CD4-positive, alpha-beta T cell (primary cell): Measurements from ENCODE around the gene CAMKK2. TPM values are rescaled to one million over a fixed set of nuclear protein-coding genes. Genes with fewer than 3 reads are reported as not detected.
A peak's percentile ranks its signal among the peaks of the same experiment; 100 is the strongest.
"Not testable (repeated sequence)": the region's sequence is repeated elsewhere in the genome, so short reads cannot be mapped to it uniquely, and the experiment has no call there.

Source experiments
- ATAC-seq: fragments of 200-7000 bp; cut with Tn5 transposase; one replicate; pipeline ENCODE4 v1.10.0; 2022; ENCODE audit warnings: mild to moderate bottlenecking; ENCODE audit not compliant: poor library complexity
- CTCF ChIA-PET: fragments of 350-600 bp; sonication (Branson Sonifier 250); formaldehyde crosslinking; loops from one replicate; lab custom pipeline; 2021; ENCODE audit warnings: antibody characterized with exemption, inconsistent platforms; lab: Charles Lee
- POLR2A ChIA-PET: fragments of 350-600 bp; sonication (Branson Sonifier 250); formaldehyde crosslinking; loops from one replicate; lab custom pipeline; 2021; ENCODE audit warnings: antibody characterized with exemption, inconsistent platforms; lab: Charles Lee
- DNase-seq, 14 experiments: peaks; one replicate each; pipeline ENCODE4 v3.0.0-alpha.2; 2013 to 2020; ENCODE audit warnings: mixed read lengths in 2 of 14
- H3K27ac ChIP-seq, 2 donors: one replicate each; pipeline versions ENCODE4 v1.5.1 to v1.7.0; 2013; ENCODE audit warnings: low read length in 2 of 2, low read depth in 1 of 2, mild to moderate bottlenecking in 1 of 2
- H3K27me3 ChIP-seq, 2 experiments: 1 replicate in 1 of 2; 2 replicates in 1 of 2; pipeline versions ENCODE4 v1.6.1 to v1.7.0; 2013; ENCODE audit warnings: low read length in 2 of 2, control low read depth in 1 of 2, mild to moderate bottlenecking in 1 of 2, moderate library complexity in 1 of 2; ENCODE audit not compliant: insufficient read depth in 2 of 2, control insufficient read depth in 1 of 2
- H3K36me3 ChIP-seq: one replicate; pipeline ENCODE4 v1.6.1; 2013; ENCODE audit warnings: low read length, control low read depth; ENCODE audit not compliant: insufficient read depth
- H3K4me1 ChIP-seq: one replicate; pipeline ENCODE4 v1.6.1; 2013; ENCODE audit warnings: low read length, control low read depth; ENCODE audit not compliant: insufficient read depth
- H3K4me3 ChIP-seq: one replicate; pipeline ENCODE4 v1.5.1; 2013; ENCODE audit warnings: mild to moderate bottlenecking, low read length, moderate library complexity
- H3K9me3 ChIP-seq, 2 experiments: 1 replicate in 1 of 2; 2 replicates in 1 of 2; pipeline versions ENCODE4 v1.6.1 to v1.7.0; 2013; ENCODE audit warnings: low read length in 2 of 2, mild to moderate bottlenecking in 2 of 2, control low read depth in 1 of 2, moderate library complexity in 1 of 2; ENCODE audit not compliant: control insufficient read depth in 1 of 2, insufficient read depth in 1 of 2
- H3K27ac Mint-ChIP-seq: one replicate; pipeline ENCODE4 v1.8.0; 2020; ENCODE audit warnings: mixed read lengths
- H3K27me3 Mint-ChIP-seq: one replicate; pipeline ENCODE4 v1.8.0; 2021; ENCODE audit warnings: mixed read lengths
- H3K36me3 Mint-ChIP-seq: one replicate; pipeline ENCODE4 v1.8.0; 2021; ENCODE audit warnings: low read depth, mixed read lengths
- H3K4me1 Mint-ChIP-seq: one replicate; pipeline ENCODE4 v1.8.0; 2021; ENCODE audit warnings: low read depth, mixed read lengths
- H3K4me3 Mint-ChIP-seq: one replicate; pipeline ENCODE4 v1.8.0; 2020; ENCODE audit warnings: mild to moderate bottlenecking, mixed read lengths
- H3K9me3 Mint-ChIP-seq: one replicate; pipeline ENCODE4 v1.8.0; 2020; ENCODE audit warnings: mixed read lengths
- intact Hi-C, 2 experiments: fragments of 100-400 bp; cut with DNase I in 1 of 2; cut with micrococcal nuclease in 1 of 2; formaldehyde crosslinking; loops; one replicate each; pipeline versions ENCODE4 v1.15.1 to v1.9.0; 2023 to 2025; cut with DNase I, micrococcal nuclease
- total RNA-seq, 174 experiments: library from RNA in 2 of 174; stranded (reverse) in 2 of 174; gene quantifications; one replicate each; pipeline ENCODE4 v1.2.3 and lab custom pipeline; 2021 to 2026
- TF ChIP-seq, protein P1 (sequence below): fragments of 200-600 bp; IDR thresholded peaks from one replicate; pipeline ENCODE4 v1.8.0; 2022; ENCODE audit warnings: antibody characterized with exemption, mild to moderate bottlenecking

Gene CAMKK2
- total RNA-seq, 2 experiments from 2014 or later: 6.7 to 6.8 TPM

DNA sequence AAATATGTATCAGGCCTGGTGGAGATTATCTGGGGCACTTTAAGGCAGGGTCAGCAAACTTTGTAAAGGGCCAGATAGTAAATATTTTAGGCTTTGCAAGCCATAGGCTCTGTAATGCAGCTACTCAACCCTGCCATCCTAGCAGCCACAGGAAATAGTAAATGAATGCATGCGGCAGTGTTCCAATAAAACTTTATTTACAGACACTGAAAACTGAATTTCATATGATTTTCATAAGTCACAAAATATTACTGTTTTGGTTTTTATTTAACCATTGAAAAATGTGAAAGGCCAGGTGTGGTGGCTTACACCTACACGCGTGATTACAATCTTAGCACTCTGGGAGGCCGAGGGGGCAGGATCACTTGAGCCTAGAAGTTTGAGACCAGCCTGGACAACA is 3.2 kb upstream of the CAMKK2 start:
- Histone ChIP-seq H3K27ac (no peak overlapping the region), H3K36me3 (no peaks in the 10 kb centered on the region), H3K9me3 (no peaks in the 10 kb centered on the region), H3K4me3 (no peak overlapping the region), H3K4me1 (peaks cover 26% of the 10 kb centered on the region), H3K27me3 (no peaks in the 10 kb centered on the region)
- H3K4me3 Mint-ChIP-seq: peak overlapping the region; percentile 25
- CTCF ChIA-PET: no interaction called here
- no peaks in the 10 kb centered on the region for H3K27me3 Mint-ChIP-seq
- POLR2A ChIA-PET: interaction anchor here (0.8 kb wide), 1 partner anchor 61 kb away, joined by 4 read pairs; no protein-coding TSS in a partner anchor
- peaks cover 4% of the 10 kb centered on the region for H3K36me3 Mint-ChIP-seq
- TF ChIP-seq, protein P1, sequence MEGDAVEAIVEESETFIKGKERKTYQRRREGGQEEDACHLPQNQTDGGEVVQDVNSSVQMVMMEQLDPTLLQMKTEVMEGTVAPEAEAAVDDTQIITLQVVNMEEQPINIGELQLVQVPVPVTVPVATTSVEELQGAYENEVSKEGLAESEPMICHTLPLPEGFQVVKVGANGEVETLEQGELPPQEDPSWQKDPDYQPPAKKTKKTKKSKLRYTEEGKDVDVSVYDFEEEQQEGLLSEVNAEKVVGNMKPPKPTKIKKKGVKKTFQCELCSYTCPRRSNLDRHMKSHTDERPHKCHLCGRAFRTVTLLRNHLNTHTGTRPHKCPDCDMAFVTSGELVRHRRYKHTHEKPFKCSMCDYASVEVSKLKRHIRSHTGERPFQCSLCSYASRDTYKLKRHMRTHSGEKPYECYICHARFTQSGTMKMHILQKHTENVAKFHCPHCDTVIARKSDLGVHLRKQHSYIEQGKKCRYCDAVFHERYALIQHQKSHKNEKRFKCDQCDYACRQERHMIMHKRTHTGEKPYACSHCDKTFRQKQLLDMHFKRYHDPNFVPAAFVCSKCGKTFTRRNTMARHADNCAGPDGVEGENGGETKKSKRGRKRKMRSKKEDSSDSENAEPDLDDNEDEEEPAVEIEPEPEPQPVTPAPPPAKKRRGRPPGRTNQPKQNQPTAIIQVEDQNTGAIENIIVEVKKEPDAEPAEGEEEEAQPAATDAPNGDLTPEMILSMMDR: no peak
- no peak overlapping the region for H3K27ac Mint-ChIP-seq
- DNase-seq: no peak
- H3K9me3 Mint-ChIP-seq: no peaks in the 10 kb centered on the region
- ATAC-seq: no peak
- H3K4me1 Mint-ChIP-seq: peaks cover 13% of the 10 kb centered on the region
- intact Hi-C loops: no loop called here

DNA sequence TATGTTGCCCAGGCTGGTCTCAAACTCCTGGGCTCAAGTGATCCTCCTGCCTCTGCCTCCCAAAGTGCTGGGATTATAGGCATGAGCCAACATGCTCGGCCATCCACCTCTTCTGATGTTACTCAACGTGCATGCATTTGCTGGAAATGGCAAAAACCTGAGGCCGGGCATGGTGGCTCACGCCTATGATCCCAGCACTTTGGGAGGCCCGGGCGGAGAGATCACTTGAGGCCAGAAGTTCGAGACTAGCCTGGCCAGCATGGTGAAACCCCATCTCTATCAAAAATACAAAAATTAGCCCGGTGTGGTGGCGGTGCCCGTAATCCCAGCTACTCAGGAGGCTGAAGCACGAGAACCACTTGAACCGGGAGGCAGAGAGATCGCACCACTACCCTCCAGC is 1.9 kb upstream of the CAMKK2 start:
- H3K9me3 ChIP-seq, DNase-seq, H3K9me3 Mint-ChIP-seq, H3K36me3 Mint-ChIP-seq, H3K27ac ChIP-seq, intact Hi-C loops, ATAC-seq, H3K27me3 ChIP-seq, H3K27ac Mint-ChIP-seq, H3K36me3 ChIP-seq, H3K27me3 Mint-ChIP-seq, H3K4me3 ChIP-seq, CTCF ChIA-PET: not testable (repeated sequence)
- POLR2A ChIA-PET: interaction anchor here (1.2 to 2.0 kb wide), 2 partner anchors 8 to 59 kb away, joined by 4 read pairs; no protein-coding TSS in a partner anchor
- Mint-ChIP-seq H3K4me3 (peak overlapping the region; percentile 68), H3K4me1 (peaks cover 13% of the 10 kb centered on the region)
- H3K4me1 ChIP-seq: peaks cover 36% of the 10 kb centered on the region

DNA sequence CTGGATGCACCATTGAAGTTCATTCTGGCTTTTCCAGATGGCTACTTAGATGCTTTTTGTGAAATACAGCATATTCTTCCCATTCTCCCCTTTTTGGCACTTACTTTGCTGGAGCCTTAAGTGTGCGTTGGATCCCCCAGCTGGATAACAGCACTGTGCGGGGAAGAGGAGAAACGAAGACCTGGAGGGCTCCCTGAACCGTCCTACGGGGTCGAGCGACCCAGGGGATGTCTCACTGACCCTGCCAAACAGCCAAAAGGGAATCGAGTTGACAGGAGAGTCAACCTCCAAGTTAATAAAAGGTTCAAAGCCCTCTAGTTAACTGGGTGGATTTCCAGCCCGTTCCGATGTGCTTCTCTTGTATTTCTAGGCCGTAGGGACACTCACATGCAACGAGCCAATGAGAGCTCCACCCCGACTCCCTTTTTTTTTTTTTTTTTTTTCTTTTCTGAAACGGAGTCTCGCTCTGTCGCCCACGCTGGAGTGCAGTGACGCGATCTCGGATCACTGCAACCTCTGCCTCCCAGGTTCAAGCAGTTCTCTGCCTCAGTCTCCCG is 1.0 kb upstream of the CAMKK2 start:
- POLR2A ChIA-PET: interaction anchor here (0.7 to 2.0 kb wide), 5 partner anchors 9 to 403 kb away, joined by 3 to 9 read pairs (median 4); partner anchors contain the start of gene RNF34
- TF ChIP-seq, protein P1: no peak
- CTCF ChIA-PET: no interaction called here
- intact Hi-C loops: loop anchor here (1.0 to 2.0 kb wide), 3 partner anchors 55 to 89 kb away; partner anchors contain the start of genes ANAPC5 (in 2 of the 2) and P2RX4 (in 1 of the 2)
- Mint-ChIP-seq H3K4me1 (peaks cover 13% of the 10 kb centered on the region), H3K36me3 (peaks cover 4% of the 10 kb centered on the region), H3K27ac (peak overlapping the region; percentile 75), H3K4me3 (peak overlapping the region; percentile 90), H3K27me3 (no peaks in the 10 kb centered on the region), H3K9me3 (no peaks in the 10 kb centered on the region)
- ATAC-seq (no peak), DNase-seq (peak in 4 of 14 experiments; percentile 6 to 52 (median 34))
- Histone ChIP-seq H3K27ac (no peak overlapping the region), H3K9me3 (no peaks in the 10 kb centered on the region), H3K4me1 (peaks cover 37% of the 10 kb centered on the region), H3K36me3 (no peaks in the 10 kb centered on the region), H3K27me3 (no peaks in the 10 kb centered on the region), H3K4me3 (peak overlapping the region; percentile 67)
